ENCODE data around the gene MAJIN.

- TF ChIP-seq EZH2 (IDR thresholded peaks at IDR 0.05; ENCODE audit: insufficient read depth, poor library complexity, severe bottlenecking), result no peak
- no peak for TF ChIP-seq EZH2phosphoT487 (IDR thresholded peaks at IDR 0.05; ENCODE audit: insufficient read depth, low read depth)
Measured at GRCh38 chr11:64892838-64893193, 79.1 kb downstream of the MAJIN start.
